Chondrocyte (in vitro differentiated cells): Measurements from ENCODE around the gene SPNS3. TPM values are rescaled to one million over a fixed set of nuclear protein-coding genes. Genes with fewer than 3 reads are reported as not detected.

ENCODE experiments used
- DNase-seq: peaks from one replicate; pipeline ENCODE4 v3.0.0; 2021; ENCODE audit warnings: mixed read lengths, low spot score
- H3K27ac Mint-ChIP-seq: one replicate; pipeline ENCODE4 v1.8.0; 2021; ENCODE audit warnings: mild to moderate bottlenecking, moderate library complexity, mixed read lengths; ENCODE audit not compliant: unreplicated experiment
- H3K27me3 Mint-ChIP-seq: 2 replicates; pipeline ENCODE4 v1.8.0; 2021; ENCODE audit warnings: low read depth, mixed read lengths
- H3K36me3 Mint-ChIP-seq: 2 replicates; pipeline ENCODE4 v1.8.0; 2021; ENCODE audit warnings: low read depth, mixed read lengths
- H3K4me1 Mint-ChIP-seq: 2 replicates; pipeline ENCODE4 v1.8.0; 2021; ENCODE audit warnings: low read depth, mild to moderate bottlenecking, mixed read lengths
- H3K4me3 Mint-ChIP-seq: one replicate; pipeline ENCODE4 v1.8.0; 2021; ENCODE audit warnings: mild to moderate bottlenecking, moderate library complexity, mixed read lengths; ENCODE audit not compliant: unreplicated experiment
- H3K9me3 Mint-ChIP-seq: 2 replicates; pipeline ENCODE4 v1.8.0; 2021; ENCODE audit warnings: low read depth, mixed read lengths
- total RNA-seq: library from RNA; stranded (reverse); gene quantifications from 3 replicates; pipeline ENCODE4 v1.2.1, GENCODE V29; 2021
- TF ChIP-seq, protein P1 (sequence below): fragments of 200-600 bp; sonication (generic); IDR thresholded peaks from 2 replicates; pipeline ENCODE4 v1.5.0; 2021; ENCODE audit warnings: antibody characterized with exemption, mild to moderate bottlenecking, moderate library complexity

SPNS3 gene
- total RNA-seq, 1 donor from 2014 or later, result not detected

DNA sequence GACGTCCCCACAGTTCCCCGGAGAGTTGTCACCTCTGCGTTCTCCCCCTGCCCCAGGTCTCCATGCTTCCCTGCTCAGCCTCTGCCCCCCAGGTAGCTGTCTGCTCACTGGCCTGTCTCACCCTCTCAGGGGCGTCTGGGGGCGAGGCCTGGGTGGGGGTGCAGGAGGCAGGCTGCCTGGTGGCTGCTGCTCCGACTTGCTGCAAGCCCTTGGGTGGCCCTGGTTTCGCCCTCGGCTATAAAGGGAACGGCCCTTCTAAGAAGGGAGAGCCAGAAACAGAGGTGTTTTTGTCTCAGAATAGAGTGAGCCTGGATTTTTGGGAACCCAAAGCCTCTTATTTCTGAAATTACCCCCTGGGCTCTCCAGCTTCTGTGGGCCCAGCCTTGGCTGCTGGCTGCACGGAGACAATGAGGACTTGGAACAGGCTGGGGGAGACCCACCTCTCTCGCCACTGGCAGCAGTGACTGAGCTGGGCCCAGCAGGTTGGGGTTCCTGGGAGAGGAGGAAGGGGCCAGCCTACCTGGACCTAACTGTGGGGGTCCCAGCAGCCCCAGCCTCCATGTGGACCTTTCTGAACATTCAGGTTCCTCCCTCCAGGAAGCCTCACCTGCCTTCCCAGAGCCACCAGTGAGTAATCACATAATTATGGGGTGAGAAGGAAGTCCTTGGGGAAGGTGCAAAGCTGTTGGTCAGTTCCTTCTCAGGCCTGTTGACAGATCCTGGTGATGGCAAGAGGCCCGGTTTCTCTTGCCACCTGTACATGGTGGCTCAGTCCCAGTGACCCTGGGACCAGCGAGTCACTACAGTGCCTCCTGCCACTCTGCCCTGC lies 49.5 kb downstream of the SPNS3 start:
- DNase-seq, result no peak

DNA sequence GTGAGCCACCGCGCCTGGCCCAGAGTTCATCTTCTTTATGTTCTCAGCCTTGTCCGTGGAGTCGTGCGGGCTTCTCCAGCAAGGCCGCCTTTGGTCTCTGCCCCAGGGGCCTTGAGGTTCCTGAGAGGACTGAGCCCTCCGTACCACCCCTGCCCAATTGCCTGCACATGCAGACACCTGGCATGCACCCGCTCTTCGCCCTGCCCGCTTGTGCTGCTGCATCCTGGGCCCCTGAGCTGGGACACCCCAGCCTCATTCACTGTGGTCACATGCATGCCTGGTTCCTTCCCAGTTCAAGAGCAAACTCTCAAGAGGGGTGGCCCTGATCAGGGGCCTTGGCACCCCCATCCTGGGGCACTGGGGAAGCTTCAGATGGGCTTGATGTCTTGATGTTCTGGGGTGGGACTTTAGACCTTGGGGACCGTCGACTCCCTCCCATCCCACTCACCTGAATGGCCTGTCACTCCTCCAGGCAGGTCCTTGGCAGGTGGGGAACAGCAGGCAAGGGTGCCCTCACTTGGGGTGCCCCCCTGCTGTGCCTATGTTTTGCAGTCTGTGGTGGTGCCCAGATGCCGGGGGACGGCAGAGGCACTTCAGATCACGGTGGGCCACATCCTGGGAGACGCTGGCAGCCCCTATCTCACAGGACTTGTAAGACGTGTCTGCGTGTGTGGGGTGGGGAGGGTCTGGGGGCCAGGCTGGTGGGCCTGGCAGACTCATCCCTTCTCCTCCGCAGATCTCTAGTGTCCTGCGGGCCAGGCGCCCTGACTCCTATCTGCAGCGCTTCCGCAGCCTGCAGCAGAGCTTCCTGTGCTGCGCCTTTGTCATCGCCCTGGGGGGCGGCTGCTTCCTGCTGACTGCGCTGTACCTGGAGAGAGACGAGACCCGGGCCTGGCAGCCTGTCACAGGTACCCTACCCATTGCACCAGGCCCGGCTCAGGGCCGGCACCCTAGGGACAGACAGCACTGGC lies 52.2 kb downstream of the SPNS3 start:
- Mint-ChIP-seq H3K4me1 (peaks cover 4% of the 10 kb centered on the region), H3K27ac (no peak overlapping the region), H3K9me3 (no peaks in the 10 kb centered on the region), H3K27me3 (peaks cover 10% of the 10 kb centered on the region), H3K4me3 (no peak overlapping the region), H3K36me3 (no peaks in the 10 kb centered on the region)
- TF ChIP-seq, protein P1, sequence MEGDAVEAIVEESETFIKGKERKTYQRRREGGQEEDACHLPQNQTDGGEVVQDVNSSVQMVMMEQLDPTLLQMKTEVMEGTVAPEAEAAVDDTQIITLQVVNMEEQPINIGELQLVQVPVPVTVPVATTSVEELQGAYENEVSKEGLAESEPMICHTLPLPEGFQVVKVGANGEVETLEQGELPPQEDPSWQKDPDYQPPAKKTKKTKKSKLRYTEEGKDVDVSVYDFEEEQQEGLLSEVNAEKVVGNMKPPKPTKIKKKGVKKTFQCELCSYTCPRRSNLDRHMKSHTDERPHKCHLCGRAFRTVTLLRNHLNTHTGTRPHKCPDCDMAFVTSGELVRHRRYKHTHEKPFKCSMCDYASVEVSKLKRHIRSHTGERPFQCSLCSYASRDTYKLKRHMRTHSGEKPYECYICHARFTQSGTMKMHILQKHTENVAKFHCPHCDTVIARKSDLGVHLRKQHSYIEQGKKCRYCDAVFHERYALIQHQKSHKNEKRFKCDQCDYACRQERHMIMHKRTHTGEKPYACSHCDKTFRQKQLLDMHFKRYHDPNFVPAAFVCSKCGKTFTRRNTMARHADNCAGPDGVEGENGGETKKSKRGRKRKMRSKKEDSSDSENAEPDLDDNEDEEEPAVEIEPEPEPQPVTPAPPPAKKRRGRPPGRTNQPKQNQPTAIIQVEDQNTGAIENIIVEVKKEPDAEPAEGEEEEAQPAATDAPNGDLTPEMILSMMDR, result no peak
- DNase-seq, result no peak

More for the DNA sequence above, 49.5 kb downstream of the SPNS3 start:
- Mint-ChIP-seq H3K27me3 (peaks cover 6% of the 10 kb centered on the region), H3K27ac (no peak overlapping the region), H3K4me3 (no peak overlapping the region), H3K36me3 (no peaks in the 10 kb centered on the region), H3K4me1 (peaks cover 6% of the 10 kb centered on the region), H3K9me3 (no peaks in the 10 kb centered on the region)
- TF ChIP-seq, protein P1, result no peak

DNA sequence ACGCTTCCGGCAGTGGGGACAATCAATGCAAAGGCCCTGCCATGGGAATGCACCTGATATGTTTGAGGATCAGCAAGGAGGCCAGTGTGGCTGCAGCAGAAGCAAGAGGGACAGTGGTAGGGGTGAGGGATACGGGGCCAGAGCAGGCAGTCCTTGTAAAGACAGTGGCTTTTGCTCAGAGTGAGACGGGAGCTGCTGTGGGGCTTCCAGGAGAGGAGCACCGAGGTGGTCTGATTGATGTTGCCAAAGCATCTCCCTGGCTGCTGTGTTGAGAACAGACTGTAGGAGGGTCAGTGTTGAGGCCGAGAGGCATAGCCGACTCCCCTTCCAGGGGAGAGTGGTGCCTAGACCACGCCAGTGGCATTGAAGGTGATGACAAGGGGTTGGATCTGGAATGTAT lies 53.6 kb downstream of the SPNS3 start:
- TF ChIP-seq, protein P1, result no peak
- Mint-ChIP-seq H3K36me3 (no peaks in the 10 kb centered on the region), H3K4me3 (no peak overlapping the region), H3K4me1 (no peaks in the 10 kb centered on the region), H3K27me3 (peaks cover 10% of the 10 kb centered on the region), H3K9me3 (no peaks in the 10 kb centered on the region), H3K27ac (no peak overlapping the region)
- no peak for DNase-seq

DNA sequence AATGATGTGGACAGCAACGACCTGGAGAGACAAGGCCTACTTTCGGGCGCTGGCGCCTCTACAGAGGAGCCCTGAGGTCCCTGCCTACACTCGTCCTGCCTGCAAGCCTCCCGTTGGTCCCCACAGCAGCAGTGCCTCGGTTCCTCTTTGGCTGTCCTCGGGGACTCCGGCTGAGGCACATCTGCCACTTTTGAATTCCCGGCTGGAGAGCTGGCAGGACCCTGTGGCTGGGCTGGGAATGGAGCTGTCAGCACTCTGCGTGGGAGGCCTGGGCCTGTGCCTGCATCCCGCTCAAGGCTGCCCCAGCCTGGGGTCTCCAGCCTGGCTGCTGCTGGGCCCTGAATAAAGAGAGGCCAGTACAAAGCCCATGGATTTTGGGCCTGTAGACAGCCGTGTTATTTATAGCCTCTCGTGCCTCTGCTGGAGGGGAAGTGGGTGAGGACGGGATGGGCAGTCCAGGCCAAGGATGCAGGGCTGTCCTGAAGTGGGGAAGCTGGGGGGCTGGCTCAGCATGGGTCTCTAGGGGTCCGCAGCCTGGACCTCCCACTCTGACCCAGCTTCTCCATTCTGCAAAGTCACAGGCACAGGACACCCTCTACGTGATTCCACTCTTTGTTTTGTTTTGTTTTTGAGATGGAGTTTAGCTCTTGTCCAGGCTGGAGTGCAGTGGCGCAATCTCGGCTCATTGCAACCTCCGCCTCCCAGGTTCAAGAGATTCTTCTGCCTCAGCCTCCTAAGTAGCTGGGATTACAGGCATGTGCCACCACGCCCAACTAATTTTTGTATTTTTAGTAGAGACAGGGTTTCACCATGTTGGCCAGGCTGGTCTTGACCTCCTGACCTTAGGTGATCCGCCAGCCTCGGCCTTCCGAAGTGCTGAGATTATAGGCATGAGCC lies 54.3 kb downstream of the SPNS3 start:
- peaks cover 14% of the 10 kb centered on the region for H3K27me3 Mint-ChIP-seq
- H3K9me3 Mint-ChIP-seq, result no peaks in the 10 kb centered on the region
- no peak for DNase-seq
- no peaks in the 10 kb centered on the region for H3K4me1 Mint-ChIP-seq
- TF ChIP-seq, protein P1, result no peak
- no peak overlapping the region for H3K4me3 Mint-ChIP-seq
- no peaks in the 10 kb centered on the region for H3K36me3 Mint-ChIP-seq
- no peak overlapping the region for H3K27ac Mint-ChIP-seq
